ENCODE data around the gene ANKMY1. TPM values are rescaled to one million over a fixed set of nuclear protein-coding genes. Genes with fewer than 3 reads are reported as not detected.

Gene ANKMY1
- total RNA-seq, 6 experiments from 2014 or later: 6.6 to 11.0 (median 9.0) TPM

DNA sequence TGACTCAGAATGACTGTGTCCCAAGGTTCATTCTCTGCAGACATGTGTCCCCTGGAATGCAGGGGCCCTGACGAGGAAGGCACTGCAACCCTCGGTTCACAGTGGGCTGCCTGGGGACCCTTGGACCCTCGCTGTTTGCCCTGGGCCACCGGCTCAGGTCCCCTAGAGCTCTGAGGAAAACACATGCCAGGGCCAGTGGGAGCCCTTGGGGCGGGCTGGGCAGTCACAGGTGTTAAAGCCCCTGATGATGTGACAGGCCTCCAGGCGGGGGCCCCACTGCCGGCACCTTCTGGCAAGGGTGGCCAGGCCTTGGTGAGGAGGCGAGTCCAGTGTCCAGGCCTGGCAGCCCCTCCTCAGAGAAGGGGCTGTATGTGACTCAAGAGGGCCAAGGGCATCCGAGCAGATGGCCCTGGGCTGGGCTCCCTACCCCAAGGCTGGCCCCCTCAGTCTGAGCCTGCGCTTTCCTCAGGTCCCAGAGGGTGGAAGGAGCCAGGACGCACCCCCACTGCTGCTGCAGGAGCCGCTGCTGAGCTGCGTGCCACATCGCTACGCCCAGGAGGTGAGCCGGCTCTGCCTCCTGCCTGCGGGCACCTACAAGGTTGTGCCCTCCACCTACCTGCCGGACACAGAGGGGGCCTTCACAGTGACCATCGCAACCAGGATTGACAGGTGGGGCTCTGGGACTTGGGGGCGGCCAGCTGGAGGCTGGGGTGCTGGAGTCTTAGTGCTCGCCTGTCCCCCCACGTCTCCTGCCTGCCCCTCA is 39.8 kb upstream of the ANKMY1 start:
- H3K36me3 ChIP-seq: peaks cover 0 to 6% (median 0%) of the 10 kb centered on the region in 4 donors
- WGBS (ENCODE audit: insufficient coverage, low coverage, low lambda C conversion rate, missing lambda C conversion rate): no CpG with 5 or more reads among the region's 22 CpGs
- H3K4me1 ChIP-seq: peaks cover 0 to 15% (median 5%) of the 10 kb centered on the region in 4 donors
- H3K9me3 ChIP-seq: no peaks in the 10 kb centered on the region
- TF ChIP-seq, protein P1, sequence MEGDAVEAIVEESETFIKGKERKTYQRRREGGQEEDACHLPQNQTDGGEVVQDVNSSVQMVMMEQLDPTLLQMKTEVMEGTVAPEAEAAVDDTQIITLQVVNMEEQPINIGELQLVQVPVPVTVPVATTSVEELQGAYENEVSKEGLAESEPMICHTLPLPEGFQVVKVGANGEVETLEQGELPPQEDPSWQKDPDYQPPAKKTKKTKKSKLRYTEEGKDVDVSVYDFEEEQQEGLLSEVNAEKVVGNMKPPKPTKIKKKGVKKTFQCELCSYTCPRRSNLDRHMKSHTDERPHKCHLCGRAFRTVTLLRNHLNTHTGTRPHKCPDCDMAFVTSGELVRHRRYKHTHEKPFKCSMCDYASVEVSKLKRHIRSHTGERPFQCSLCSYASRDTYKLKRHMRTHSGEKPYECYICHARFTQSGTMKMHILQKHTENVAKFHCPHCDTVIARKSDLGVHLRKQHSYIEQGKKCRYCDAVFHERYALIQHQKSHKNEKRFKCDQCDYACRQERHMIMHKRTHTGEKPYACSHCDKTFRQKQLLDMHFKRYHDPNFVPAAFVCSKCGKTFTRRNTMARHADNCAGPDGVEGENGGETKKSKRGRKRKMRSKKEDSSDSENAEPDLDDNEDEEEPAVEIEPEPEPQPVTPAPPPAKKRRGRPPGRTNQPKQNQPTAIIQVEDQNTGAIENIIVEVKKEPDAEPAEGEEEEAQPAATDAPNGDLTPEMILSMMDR (IDR thresholded peaks at IDR 0.05): no peak
- no peak for TF ChIP-seq POLR2A (IDR thresholded peaks at IDR 0.05)
- ATAC-seq (no peak), DNase-seq (peak in 2 of 3 donors; percentile 43 to 45)
- H3K27me3 ChIP-seq: no peaks in the 10 kb centered on the region
- intact Hi-C loops (cut with DNase I): no loop called here
- no peak overlapping the region for H3K4me3 ChIP-seq
- H3K27ac ChIP-seq: no peak overlapping the region

DNA sequence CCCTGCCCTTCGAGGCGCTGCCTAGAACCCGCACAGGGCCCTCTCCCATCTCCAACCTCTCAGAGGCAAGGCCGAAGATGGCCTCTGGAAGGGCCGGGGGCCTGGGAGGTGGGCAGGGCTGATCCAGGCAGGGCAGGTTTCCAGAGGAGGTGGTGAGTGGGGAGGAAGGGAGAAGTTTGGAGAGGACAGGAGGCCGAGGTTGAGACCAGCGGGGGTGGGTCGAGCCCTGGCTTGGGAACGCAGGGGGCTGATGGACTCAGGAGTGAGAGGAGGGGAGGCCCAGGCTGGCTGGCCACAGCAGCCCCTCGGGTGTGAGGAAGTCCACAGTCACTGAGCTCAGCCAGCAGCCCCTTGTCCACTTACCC is 39.2 kb upstream of the ANKMY1 start:
- Histone ChIP-seq H3K4me1 (peaks cover 0 to 15% (median 5%) of the 10 kb centered on the region in 4 donors), H3K27me3 (no peaks in the 10 kb centered on the region), H3K27ac (no peak overlapping the region), H3K9me3 (no peaks in the 10 kb centered on the region), H3K36me3 (peaks cover 0 to 6% (median under 1%) of the 10 kb centered on the region in 4 donors), H3K4me3 (no peak overlapping the region)
- ATAC-seq: no peak
- 86% methylated on average over 4 of the region's 10 CpGs for WGBS (ENCODE audit: insufficient coverage, low coverage, low lambda C conversion rate, missing lambda C conversion rate)
- intact Hi-C loops (cut with DNase I): no loop called here
- DNase-seq: peak in 2 of 3 donors; percentile 24 to 44
- no peak for TF ChIP-seq POLR2A (IDR thresholded peaks at IDR 0.05)
- TF ChIP-seq, protein P1 (IDR thresholded peaks at IDR 0.05): no peak

DNA sequence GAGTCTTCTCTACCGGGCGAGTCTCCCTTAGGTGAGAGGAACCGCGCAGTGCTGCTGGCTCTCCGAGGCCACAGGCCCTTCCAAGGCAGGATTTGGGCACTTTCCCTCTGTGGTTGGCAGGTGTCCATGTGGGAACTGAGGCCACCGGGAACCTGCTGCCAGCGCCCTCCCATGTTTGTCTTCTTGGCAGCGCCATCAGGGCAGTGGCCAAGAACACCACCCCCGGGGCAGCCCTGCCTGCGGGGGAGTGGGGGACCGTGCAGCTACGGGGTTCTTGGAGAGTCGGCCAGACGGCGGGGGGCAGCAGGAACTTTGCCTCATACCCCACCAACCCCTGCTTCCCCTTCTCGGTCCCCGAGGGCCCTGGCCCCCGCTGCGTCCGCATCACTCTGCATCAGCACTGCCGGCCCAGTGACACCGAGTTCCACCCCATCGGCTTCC is 38.7 kb upstream of the ANKMY1 start:
- ATAC-seq: peak; percentile 66 to 82 (median 76)
- H3K27me3 ChIP-seq: no peaks in the 10 kb centered on the region
- H3K4me1 ChIP-seq: peaks cover 0 to 15% (median 5%) of the 10 kb centered on the region in 4 donors
- peaks cover 0 to 6% (median under 1%) of the 10 kb centered on the region in 4 donors for H3K36me3 ChIP-seq
- intact Hi-C loops (cut with DNase I): no loop called here
- DNase-seq: peak; percentile 69 to 91 (median 82)
- TF ChIP-seq POLR2A (IDR thresholded peaks at IDR 0.05): no peak
- TF ChIP-seq, protein P1 (IDR thresholded peaks at IDR 0.05): no peak
- no peak overlapping the region for H3K27ac ChIP-seq
- 71% methylated on average over 4 of the region's 23 CpGs for WGBS (ENCODE audit: insufficient coverage, low coverage, low lambda C conversion rate, missing lambda C conversion rate)
- no peaks in the 10 kb centered on the region for H3K9me3 ChIP-seq
- H3K4me3 ChIP-seq: no peak overlapping the region

DNA sequence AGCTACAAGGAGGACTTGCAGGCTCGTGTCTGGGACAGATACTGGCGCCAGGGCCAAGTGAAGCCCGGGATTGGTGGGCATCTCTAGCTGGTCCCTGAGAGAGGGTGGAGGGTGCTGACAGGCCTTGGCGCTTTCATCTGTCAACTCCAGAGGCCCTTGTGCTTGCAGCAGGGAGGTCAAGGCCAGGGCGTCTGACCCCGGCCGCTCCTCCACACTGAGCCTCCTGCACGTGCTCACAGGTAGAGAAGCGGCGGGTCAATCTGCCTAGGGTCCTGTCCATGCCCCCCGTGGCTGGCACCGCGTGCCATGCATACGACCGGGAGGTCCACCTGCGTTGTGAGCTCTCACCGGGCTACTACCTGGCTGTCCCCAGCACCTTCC is 38.3 kb upstream of the ANKMY1 start:
- TF ChIP-seq, protein P1 (IDR thresholded peaks at IDR 0.05): no peak
- no peak for TF ChIP-seq POLR2A (IDR thresholded peaks at IDR 0.05)
- Histone ChIP-seq H3K4me3 (no peak overlapping the region), H3K4me1 (peaks cover 0 to 15% (median 5%) of the 10 kb centered on the region in 4 donors), H3K36me3 (peaks cover 0 to 7% (median under 1%) of the 10 kb centered on the region in 4 donors), H3K9me3 (no peaks in the 10 kb centered on the region), H3K27ac (no peak overlapping the region), H3K27me3 (no peaks in the 10 kb centered on the region)
- ATAC-seq: peak; percentile 2 to 11 (median 8)
- WGBS (ENCODE audit: insufficient coverage, low coverage, low lambda C conversion rate, missing lambda C conversion rate): no CpG with 5 or more reads among the region's 17 CpGs
- intact Hi-C loops (cut with DNase I): no loop called here
- DNase-seq: peak in 2 of 3 donors; percentile 46
